GM19372 (cell line): ENCODE measurements around the gene FADS2.

Experiments used
- ATAC-seq: cut with Tn5 transposase; IDR thresholded peaks from one replicate; pipeline ENCODE4 v1.9.1; 2021; ENCODE audit warnings: mild to moderate bottlenecking, low read depth, moderate library complexity; ENCODE audit not compliant: unreplicated experiment

The FADS2 gene

DNA sequence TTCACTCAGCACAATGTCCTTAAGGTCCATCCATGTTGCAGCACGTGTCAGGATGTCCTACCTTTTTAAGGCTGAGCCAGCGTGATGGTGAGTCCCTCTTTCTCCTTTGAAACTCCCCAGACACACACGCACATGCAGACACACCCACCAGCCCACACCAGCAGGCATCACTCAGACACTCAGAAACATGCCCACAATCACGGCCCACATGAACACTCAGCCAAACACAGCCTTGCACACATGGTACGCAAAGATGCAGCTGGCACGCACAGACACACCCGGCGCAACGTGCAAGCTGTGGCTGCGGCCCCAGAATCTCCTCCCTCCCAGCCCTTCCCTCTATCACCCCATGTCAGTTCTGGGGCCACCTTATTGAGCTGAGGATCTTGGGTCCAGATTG lies 55.2 kb downstream of the FADS2 start:
- no peak for ATAC-seq

DNA sequence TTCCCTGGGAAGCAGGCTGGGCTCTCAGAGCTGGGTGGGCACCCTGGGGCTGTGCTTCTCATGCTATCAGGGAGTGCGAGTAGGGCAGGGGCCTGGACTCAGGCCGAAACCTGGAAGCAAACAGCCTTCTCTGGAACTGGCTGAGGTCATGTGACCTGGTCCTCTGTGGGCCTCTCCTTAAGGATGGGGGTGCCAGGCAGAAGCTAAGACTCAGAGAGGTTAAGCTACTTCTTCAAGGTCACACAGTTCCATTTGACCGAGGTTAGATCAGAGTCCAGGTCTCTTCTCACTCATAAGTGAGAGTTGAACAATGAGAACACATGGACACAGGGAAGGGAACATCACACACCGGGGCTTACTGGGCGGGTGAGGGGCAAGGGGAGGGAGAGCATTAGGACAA lies 55.8 kb downstream of the FADS2 start:
- no peak for ATAC-seq

DNA sequence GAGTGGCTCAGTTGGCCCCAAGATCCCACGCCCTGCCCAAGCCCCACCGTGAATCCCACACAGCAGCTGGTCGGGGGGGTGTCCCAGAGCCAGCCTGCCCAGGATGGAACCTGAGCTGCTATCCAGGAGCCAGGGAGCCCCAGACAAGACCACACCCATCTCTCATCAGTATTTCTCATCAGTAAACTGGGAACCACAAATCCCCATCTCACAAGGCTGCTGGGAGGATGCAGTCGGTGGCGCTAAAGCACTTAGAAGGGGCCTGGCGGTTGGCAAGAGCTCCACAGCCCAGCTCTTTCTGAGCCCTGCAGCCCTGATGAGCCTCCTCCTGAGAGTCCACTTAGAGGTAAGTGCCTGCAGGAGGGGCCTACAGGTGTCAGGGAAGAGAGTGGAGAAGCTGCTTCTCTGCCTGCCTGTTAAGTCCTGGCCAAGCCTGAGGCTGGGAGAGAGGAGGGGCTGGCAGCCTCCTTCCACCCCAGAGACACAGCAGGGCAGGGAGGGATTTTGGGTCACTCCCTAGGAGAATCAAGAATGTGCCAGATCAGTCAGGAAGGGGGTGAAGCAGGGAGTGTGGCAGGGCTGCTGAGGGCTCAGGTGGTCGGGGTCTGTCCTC lies 57.2 kb downstream of the FADS2 start:
- ATAC-seq = no peak

DNA sequence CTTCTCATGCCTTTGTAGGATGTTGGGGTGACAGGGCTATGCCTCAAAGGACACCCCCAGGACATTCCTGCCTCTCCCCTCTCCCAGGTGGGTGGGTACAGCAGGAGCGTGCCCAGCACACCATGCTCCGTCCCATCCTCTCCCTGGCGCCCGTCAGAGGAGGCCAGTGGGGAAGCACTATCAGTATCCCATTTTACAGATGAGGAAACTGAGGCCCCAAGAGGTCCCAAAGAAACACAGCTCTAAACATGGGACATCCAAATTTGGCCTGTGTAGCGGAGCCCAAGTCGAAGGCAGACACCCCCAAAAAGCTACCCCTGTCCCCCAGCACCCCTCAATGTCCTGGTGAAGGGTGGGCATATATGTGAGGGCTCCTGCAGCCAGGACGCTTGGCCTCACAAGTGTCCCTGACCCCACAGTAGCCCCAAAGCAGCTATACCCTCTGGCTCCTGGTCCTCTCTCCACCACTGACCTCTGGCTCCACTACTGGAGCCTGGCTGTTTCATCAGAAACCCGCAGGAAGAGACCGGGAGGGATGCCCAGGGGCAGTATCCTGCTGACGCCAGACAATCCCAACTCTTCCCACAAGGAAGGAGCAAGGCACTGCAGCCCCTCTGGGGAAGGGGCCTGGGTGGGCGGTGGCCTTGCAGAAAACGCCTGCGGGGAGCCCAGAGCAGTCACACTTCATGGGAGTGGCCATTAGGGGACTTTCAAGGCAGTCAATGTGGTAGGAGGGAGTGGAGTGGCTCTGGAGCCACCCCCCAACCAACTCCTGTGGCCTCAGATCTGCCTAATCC lies 57.9 kb downstream of the FADS2 start:
- no peak for ATAC-seq

DNA sequence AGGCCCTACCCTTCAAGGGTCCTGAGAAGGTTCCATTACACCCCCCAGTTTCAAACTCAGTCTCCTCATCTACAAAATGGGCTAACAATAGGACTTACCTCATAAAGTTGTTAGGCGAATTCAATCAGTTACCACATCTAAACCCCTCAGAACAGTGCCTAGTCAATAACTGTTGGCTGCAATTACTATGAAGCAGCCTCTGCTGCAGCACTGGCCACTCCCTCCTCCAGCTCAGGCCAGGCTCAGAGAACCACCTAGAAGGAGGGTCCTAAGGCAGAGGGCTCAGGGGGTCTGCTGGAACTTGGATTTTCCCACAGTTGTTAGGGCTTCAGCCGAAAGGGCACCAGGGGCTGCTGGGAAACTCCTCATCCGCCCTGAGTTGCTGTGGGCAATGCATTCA lies 58.5 kb downstream of the FADS2 start:
- ATAC-seq = no peak

DNA sequence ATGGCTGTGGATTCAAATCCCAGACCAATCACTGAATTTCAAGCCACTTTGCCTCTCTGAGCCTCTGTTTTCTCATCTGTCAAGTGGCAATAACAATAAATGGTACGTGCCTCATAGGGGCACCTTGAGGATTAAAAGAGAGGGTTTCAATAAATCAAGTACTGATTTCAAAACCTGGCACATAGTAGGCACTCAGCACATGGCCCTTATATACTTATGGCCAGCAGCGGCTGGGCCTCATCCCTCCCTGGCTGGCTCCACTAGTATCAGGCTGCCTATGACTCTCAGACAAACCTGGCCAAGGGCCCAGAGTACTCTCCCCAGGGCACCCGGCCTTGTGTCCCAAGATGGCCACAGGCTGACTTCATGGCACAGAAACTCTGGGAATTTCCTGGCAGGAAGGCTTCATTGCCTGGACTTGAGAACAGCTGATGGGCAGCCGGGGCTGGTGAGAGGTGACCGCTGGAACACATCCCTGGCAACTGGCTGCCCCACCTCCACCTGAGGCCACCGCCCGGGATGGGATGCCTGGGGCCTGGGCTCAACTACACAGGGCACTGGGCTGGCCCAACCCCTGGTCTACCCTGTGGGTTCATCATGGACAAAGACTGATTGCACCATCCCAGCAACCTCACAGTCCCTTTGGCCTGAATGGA lies 59.9 kb downstream of the FADS2 start:
- ATAC-seq = no peak

DNA sequence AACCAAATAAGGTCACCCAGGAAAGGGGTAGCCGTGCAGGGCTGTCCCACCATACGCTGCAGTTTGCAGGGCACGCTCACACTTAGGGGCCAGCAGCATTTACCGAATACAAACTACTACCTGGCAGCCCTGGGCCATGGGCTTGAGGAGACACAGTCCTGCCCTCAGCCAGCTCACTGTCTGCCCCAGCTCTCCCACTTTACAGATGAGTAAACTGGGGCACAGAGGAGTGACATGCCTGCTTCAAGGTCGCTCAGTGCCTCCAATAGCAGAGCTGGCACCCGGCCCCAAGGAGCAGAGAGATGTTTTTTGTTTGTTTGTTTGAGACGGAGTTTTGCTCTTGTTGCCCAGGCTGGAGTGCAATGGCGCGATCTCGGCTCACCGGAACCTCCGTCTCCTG lies 60.5 kb downstream of the FADS2 start:
- ATAC-seq = no peak

DNA sequence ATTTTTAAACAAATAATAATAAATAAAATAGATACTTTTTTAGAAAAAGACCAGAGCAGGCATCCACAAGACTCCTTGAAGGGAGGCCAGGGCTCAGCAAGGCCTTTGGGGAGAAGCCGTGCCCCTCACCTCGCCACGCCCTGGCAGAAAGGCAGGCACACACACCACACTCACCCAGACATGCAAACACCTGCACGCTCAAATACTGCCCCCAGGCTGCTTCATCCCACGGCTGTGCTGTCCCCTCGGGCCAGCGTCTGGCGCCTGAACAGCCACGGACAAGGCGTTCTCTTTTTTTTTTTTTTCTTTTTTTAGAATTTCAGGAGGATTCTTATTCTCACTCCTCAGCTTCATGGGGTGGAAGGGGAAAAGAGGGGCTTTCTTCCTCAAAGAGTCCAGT lies 61.7 kb downstream of the FADS2 start:
- no peak for ATAC-seq

DNA sequence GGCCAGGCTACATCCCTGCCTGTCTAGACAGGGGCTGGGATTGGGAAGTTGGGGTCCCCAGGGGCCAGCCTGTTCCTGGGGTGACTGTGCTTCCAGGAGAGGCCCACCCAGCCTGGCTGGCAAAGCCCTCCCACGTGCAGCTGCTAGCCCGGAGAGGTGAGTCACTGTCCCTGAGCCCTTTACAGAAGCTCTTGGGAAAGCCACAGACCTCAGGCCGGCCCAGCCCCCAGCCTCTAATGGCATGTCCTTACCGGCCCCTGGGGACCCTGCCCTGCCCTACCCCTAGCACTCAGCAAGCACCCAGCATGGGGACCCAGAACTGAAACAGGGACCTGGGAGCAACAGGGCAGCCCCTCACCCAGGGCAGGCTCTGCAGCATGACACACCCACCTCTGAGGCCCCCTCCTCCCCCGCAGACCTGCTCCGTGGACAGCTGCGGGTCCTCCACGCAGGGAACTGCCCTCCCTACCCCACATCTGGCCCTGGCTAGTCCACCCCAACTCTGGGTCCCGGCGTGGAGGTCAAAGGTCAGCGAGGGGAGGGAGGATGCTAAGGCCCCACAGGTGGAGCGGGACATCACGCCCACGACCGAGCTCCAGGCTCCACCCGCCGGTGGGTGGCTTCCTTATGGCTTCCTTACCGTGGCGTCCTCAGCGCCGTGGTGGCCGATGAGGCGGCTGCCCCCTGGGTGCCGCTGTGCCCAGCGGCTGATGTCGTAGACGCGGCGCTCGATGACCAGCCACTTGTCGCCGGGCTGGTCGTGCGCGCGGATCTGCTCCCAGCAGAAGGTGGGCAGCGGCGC lies 62.6 kb downstream of the FADS2 start:
- ATAC-seq = peak; percentile 26

DNA sequence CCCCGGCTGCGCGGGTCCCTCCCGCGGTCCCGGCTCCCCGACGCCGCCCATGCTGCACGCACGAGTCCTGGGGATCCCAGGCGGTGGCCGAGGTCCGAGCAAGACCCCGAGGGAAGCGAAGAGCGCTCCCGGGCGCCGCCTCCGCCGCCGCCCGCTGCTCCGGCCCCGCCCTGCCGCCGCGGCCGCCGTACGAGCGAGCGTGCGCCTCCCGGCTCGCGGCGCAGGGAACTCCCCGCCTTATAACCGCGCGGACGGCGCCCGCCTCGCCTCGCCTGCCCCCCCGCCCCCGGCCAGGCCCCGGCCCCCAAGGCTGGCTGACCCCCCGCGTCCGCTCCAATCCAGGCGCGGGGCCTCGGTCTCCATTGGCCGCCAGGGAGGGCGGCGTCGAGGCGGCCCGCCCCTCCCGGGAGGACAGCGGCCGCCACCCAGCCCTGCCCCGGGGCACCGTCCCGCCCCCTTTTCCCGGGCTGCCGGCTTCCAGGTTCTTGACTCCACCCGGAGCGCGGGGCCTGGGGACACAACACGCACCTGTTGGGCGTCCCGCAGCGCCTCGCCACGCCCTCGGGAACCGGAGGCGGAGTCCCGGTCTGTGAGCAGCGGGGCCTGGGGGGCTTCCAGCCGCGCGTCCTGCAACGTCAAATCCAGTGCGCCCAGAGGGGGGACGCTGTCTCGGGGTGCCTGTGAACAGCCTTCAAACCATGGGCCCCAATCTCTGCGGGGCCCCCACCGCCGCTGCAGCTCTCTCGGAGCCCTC lies 63.4 kb downstream of the FADS2 start, which contains the start of gene FADS3:
FADS3 (minus strand) TSS at position 215 of the 754 bp plus-strand sequence; CDS start at position 51, 164 bp downstream.
- peak; percentile 62 for ATAC-seq

DNA sequence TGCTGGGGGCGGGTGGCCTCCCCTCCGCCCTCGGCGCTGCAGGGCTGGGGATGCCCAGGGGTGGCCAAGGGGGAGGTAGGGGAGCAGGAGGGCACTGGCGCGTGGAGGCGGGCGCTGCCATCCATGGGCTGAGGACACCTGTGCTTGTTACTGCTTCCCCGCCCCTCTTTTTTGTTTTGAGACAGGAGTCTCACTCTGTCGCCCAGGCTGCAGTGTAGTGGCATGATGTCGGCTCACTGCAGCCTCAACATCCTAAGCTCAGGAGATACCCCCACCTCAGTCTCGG lies 63.9 kb downstream of the FADS2 start:
- no peak for ATAC-seq

DNA sequence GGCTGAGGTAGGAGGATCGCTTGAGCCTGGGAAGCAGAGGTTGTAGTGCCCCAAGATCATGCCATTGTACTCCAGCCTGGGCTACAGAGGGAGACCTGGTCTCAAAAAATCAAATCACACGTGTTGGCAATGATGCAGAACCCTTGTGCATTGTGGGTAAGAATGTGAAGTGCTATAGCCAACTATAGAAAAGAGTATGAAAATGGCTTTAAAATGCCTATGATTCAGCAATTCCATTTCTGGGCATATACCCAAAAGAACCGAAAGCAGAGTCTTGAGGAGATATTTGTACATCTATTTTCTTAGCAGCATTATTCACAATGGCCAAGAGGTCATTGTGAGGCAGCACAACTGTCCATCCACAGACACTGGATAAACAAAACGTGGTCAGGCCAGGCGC lies 65.9 kb downstream of the FADS2 start:
- ATAC-seq = no peak

DNA sequence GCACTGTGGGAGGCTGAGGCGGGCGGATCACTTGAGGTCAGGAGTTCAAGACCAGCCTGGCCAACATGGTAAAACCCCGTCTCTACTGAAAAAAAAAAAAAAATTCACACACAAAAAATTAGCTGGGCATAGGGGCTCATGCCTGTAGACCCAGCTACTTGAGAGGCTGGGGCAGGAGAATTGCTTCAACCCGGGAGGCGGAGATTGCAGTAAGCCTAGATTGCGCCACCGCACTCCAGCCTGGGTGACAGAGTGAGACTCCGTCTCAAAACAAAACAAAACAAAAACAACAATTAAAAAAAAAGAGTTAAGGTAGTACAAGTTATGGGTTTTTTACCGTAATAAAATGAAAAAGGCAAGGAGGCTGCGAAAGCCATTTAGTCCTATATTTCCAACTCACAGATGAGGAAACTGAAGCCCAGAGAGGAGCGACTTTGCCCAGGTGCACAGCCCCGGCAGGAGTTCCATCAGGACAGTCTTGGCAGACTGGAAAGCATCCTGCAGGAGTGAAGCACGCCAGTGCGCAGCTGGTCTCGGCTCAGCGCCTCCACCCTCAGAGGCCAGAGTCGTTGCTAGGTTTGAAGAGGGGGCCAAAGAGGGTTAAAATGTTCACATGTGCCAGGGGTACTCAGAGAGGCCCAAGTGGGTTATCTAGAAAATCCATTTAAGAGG lies 67.1 kb downstream of the FADS2 start:
- ATAC-seq = no peak

DNA sequence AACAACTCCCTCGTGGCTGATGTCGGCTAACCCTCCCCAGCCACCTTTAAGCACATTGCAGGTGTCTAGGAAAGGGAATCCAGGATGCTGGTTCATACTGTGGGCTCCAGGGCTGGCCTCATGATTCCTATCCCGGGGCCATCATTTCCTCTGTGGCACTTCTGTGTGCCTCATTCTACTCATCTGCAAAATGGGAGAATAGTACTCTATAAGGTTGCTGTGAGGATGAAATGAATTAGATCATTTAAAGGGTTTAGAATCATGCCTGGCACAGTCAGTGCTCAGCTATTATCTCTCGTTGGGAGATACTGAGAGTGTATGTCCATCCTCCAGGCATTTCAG lies 67.6 kb downstream of the FADS2 start:
- ATAC-seq = no peak

DNA sequence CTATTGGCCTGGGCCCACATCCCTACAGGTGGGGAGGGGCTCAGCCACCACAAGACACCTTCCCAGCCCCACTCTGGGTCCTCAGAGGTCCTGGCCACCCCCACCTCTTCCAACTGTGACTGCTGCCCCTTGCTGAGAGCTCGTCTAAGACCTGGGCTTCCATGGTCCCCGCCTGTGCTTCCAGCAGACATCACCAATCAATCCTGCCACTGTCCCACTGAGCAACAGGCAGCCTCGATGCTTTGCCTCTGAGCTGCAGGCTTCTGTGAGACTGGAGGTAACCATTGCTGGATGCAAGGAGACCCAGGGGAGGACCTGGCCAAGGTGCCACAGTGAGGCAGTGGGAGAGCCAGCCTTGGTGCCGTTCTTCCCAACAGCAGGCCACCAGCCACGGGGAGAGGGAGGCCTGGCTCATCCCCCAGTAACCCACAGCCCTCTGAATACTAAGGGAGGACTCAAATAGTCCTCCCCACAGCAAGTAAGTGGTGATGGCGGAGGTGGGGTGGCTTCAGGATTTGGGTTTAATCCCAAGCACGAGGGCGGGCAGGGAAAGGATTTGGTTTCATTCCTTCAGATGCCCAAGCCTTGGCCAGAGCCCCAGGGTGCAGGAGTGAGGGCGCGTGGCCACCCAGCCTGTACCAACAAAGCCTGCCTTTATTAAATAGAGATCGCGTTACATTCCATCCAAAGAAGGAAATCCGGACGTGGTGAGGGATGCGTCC lies 68.7 kb downstream of the FADS2 start:
- ATAC-seq = no peak

DNA sequence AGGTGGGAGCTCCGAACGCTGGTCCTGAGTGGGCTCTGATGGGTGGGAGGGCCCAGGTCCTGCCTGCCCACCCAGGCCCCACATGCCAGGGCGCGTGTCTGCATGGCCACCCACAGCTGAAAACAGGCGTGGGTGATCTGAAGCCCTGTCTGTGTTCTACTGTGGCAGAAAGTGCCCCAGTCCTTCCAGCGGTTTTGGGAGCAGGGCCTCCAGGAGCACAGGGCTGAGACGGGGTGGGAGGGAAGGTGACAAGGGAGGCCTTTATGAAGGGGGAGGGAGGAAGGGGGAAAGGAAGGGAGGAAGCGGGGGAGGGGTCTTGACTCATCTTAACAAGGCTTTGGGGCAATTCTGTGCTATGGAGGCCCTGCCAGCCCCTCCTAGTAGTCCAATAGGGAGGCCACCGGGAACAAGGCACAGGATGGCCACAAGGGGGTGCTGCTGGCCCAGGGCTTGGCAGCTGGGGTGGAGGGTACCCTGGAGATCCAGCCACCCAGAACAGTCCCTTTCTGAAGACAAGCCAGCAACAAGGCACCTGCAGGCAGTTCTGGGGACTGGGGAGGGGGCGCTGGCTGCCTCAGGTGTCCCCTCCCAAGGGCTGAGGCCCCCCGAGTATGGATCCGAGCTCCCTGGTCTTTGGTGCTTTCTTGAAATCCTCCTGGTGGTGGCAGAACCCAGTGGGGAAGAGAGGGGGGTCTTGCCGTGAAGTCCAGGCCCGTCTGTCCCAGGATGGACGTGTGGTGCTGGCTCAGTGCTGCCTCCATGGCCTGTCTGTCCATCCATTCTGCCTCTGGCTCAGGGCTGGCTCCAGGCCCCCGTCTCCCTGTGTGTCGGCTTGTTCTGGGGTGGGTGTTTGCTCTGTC lies 69.5 kb downstream of the FADS2 start:
- ATAC-seq = no peak

DNA sequence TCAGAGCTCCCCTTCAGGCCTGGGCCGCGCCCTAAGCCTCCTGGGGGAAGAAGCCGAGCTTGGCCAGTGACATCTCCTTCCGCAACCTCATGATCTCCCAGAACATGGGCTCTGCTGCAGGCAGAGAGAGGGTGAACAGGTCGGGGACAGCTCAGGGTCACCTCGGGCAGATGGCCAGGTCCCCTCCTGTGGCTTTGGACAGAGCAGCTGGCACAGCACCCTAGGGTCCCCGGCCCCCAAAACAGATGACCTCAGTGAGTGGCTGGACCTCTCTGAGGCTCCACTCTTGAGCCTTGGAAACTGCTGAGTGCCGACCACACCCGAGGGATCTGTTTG lies 70.1 kb downstream of the FADS2 start:
- no peak for ATAC-seq

DNA sequence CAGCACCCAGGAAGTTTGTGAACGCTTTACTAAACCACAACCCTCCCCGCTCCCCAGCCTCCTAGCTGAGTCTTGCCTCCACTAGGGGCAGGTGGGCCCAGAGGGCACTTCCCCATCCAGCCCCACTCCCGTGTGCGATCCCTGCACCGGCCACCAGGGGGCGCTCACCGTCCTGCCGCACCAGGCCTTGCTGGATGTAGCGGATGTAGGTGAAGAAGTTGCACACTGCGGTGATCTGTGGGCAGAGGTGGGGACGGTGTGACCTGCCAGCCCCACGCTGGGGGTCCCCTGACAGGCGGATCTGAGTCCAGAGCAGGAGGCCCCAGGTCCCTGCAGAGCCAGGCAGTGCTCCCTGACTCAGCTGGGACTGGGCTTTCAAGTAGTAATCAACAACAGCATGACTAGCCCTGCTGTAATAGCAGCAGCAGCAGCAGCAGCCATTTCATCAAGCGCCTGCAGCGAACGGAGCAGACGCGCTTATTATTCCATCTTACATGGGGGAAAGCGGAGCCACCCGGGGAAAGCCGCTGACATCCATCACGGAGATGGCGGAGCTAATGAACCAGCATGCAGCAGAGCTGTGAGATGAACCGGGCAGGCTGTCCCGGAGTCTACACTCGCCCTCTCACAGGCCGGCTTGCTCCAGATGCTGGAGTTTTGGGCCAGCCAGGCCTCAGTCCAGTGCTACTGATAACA lies 71.2 kb downstream of the FADS2 start:
- no peak for ATAC-seq
